Hematopoietic multipotent progenitor cell treated with erythropoietin and hydrocortisone succinate and interleukin-3 and kit ligand, for 4 days (in vitro differentiated cells): ENCODE measurements around the gene PLXNC1.
"Not testable (repeated sequence)": the region's sequence is repeated elsewhere in the genome, so short reads cannot be mapped to it uniquely, and the experiment has no call there.

Experiments used
- DNase-seq: peaks from one replicate; pipeline ENCODE4 v3.0.0-alpha.2; 2015

Gene PLXNC1

DNA sequence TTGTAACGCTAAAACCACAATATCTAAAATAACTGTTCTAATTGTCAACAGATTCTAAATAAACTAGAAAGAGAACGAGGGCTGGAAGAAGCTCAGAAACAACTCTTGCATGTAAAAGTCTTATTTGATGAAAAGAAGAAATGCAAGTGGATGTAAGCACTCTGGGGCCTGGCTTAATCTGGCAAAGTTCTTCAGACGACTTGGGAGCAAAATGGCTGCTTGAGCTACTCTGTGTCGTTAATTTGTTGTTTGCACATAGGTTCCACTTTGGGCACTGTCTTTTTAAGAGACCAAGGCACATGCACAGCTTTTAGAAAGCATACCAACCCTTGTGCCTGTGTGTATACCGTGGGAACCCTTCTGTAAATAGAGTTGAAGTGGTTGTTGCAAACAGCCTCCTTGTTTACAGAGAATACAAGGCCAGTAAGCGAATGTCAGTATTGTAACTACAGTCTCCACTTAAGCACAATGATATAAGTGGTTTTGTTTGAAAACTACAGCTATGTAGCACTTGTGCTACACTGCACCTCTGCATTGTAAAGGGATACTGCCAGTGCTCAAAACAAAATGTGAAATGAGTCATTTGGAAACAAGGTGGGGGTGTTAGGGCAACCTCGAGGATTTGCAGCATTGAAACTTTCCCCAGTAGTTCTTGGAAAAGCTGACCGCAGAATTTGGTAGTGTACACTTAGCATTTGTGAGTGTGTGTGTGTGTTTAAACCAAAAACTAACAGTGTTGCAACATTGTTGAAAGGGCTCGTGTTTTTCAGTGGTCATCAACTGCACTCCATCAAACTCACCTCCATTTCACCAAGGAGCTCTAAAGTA, 157.0 kb downstream of the PLXNC1 start:
- no peak for DNase-seq

GRCh38 chr12:94308612-94309011, 160.2 kb downstream of the PLXNC1 start:
- no peak for DNase-seq

DNA sequence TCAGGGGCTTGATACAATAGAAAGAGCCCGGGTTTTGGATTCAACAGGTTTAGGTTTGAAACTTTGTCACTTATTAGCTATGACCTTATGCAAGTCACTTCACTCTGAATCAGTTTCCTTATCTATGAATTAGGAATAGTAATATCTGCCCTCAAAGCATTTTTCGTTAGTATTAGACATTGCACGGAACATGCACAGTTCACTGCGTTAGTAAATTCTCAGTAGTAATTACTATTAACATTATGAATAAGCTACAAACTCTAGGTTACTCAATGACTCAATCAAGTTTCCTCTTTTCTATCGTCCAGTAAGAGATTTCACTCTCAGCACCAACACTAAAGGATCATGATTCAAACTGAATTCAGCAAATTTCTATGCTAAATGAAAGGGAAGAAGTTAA, 161.0 kb downstream of the PLXNC1 start:
- DNase-seq = no peak

GRCh38 chr12:94312378-94312777, 164.0 kb downstream of the PLXNC1 start:
- no peak for DNase-seq

- not testable (repeated sequence) for DNase-seq
Observed at GRCh38 chr12:94316600-94316999, 168.2 kb downstream of the PLXNC1 start.

- DNase-seq = no peak
Observed at GRCh38 chr12:94318181-94318580, 169.8 kb downstream of the PLXNC1 start.

GRCh38 chr12:94320109-94320508, 171.7 kb downstream of the PLXNC1 start:
- DNase-seq = no peak

- DNase-seq = no peak
Observed at GRCh38 chr12:94322346-94322745, 174.0 kb downstream of the PLXNC1 start.

GRCh38 chr12:94326234-94326633, 177.9 kb downstream of the PLXNC1 start:
- DNase-seq = no peak

DNA sequence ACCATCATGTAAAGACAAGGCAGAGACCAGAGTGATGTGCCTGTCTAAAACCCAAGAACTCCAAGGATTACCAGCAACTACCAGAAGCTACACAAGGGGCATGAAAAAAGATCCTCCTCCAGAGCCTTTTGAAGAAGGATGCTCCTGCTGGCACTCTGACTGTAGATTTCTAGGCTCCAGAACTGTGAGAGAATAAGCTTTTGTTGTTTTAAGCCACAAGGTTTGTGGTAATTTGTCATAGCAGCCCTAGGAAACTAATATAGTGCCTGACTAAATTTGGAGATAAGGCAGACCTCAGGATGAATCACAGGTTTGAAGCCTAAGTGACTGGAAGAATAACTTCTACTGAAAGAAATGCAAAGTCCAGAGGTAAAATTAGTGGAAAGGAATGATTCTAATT, 178.3 kb downstream of the PLXNC1 start:
- peak; percentile 33 for DNase-seq

DNA sequence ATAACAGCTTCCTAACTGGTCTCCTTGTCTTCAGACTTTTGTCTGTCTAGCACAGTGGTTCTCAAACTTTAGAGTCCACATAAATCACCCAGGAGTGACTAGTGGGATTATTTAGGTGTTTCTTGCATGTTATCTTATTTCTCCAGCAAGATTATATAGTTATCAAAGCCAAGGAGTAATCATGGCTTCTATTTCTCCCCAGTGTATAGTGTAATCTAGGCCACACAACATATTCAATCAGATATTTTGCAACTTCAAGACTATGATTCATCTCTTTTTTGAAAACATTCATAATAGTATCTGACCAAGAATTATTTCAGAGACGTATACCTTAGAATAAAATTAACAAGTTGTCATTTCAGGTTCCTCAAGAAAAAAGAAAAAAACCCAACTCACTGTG, 179.4 kb downstream of the PLXNC1 start:
- DNase-seq = no peak

DNA sequence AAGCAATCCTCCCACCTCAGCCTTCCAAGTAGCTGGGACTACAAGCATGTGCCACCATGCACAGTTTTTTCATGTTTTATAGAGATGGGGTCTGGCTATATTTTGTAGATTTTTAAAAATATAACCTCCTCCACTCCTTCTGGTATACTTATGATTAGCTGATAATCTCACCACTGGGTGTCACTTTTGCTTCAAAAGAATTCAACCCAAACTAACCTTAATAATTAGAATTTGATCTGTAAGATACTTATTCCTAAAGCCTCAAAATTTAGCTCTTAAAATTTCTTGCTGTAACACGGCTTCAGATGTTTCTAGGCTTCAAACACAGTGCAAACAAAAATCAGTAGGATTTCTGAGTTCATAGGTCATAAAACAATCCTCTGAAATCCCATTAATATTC, 181.0 kb downstream of the PLXNC1 start:
- peak; percentile 44 for DNase-seq

- DNase-seq = peak; percentile 53
Observed at GRCh38 chr12:94333396-94333795, 185.0 kb downstream of the PLXNC1 start.

DNA sequence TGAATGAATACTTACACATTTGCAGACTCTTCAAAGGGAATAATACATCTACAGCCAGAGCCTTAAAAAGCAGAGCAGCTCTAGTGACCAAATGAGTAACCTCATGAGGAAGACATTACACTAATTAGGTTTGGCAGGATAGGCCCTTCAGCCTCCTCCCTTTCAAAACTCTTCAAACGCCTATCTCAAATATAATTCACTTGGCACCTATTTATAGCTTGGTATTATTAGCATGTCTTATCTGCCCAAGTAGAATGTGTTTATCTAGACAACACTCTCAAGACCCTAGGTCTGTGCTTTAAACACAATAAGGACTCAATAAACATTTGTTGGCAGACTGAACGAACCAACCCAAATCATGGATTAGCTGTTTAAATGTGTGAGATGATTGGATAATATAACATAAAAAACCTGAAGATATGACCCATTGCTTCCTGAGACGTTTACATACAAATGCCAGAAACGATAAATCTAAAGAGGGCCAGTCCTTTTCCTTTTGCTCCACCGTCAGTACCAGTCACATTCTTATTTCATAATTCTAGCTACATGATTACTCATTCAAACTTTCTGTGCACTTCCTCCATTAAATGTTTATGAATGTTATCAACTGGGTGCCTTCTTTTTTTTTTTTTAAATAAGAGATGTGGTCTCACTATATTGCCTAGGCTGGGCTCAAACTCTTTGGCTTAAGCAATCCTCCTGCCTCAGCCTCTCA, 188.0 kb downstream of the PLXNC1 start:
- DNase-seq = peak; percentile 21

- DNase-seq = no peak
Observed at GRCh38 chr12:94338006-94338794, 189.8 kb downstream of the PLXNC1 start.

DNA sequence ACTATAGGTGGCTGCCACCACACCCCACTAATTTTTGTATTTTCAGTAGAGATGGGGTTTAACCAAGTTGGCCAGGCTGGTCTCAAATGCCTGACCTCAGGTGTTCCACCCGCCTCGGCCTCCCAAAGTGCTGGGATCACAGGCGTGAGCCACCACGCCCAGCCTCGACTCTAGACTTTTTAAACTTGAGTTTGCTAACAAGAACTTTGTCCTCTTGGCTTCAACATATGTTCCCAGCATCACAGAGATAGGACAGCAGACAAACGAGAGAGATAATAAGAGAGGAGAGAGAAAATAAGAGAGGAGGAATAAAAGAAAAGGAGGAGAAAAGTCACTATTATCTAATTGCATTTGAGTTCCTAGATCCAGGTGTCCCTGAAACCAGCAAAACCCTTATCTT, 192.2 kb downstream of the PLXNC1 start:
- no peak for DNase-seq

GRCh38 chr12:94353130-94353529, 204.8 kb downstream of the PLXNC1 start:
- DNase-seq = no peak
